H1 (cell line): ENCODE measurements around the gene PPARGC1A. TPM values are rescaled to one million over a fixed set of nuclear protein-coding genes. Genes with fewer than 3 reads are reported as not detected.

Experiments used
- CTCF ChIA-PET: fragments of 300-600 bp; sonication (Branson Sonifier 250); formaldehyde crosslinking; loops from one replicate; lab custom pipeline; 2021; ENCODE audit not compliant: partially characterized antibody; lab: Charles Lee
- POLR2A ChIA-PET: fragments of 300-600 bp; sonication (Branson Sonifier 250); formaldehyde crosslinking; loops from one replicate; lab custom pipeline; 2021; ENCODE audit warnings: inconsistent platforms; ENCODE audit not compliant: partially characterized antibody; lab: Charles Lee
- DNase-seq, 2 experiments: peaks; one replicate each; pipeline versions ENCODE4 v3.0.0 to v3.0.0-alpha.2; 2010 to 2022; ENCODE audit warnings: low spot score in 2 of 2, low read depth in 1 of 2, mixed read lengths in 1 of 2
- FAIRE-seq: peaks from 2 replicates; lab custom pipeline; 2011; peaks lifted over from hg19 to GRCh38; lab: Jason Lieb, UNC
- H2AFZ ChIP-seq: 2 replicates; pipeline ENCODE4 v1.8.1; 2012; ENCODE audit warnings: low read length, inconsistent platforms
- H2AK5ac ChIP-seq: 2 replicates; pipeline ENCODE4 v1.6.1; 2013; ENCODE audit warnings: low read depth, low read length
- H2BK120ac ChIP-seq: replicated peaks from 2 replicates; pipeline ENCODE3; 2013; ENCODE audit warnings: low read depth, low read length, inconsistent platforms
- H2BK12ac ChIP-seq: 2 replicates; pipeline ENCODE4 v1.6.1; 2013; ENCODE audit warnings: low read depth, low read length
- H2BK15ac ChIP-seq: 2 replicates; pipeline ENCODE4 v1.6.1; 2013; ENCODE audit warnings: low read length
- H2BK20ac ChIP-seq: 2 replicates; pipeline ENCODE4 v1.6.1; 2013; ENCODE audit warnings: low read length
- H2BK5ac ChIP-seq: 2 replicates; pipeline ENCODE4 v1.6.1; 2013; ENCODE audit warnings: low read depth, low read length
- H3K14ac ChIP-seq: 2 replicates; pipeline ENCODE4 v1.6.1; 2013; ENCODE audit warnings: inconsistent platforms; ENCODE audit not compliant: insufficient read length
- H3K18ac ChIP-seq: 2 replicates; pipeline ENCODE4 v1.6.1; 2013; ENCODE audit warnings: low read length; ENCODE audit errors: extremely low read depth
- H3K23ac ChIP-seq: 2 replicates; pipeline ENCODE4 v1.6.1; 2013; ENCODE audit warnings: inconsistent platforms; ENCODE audit not compliant: insufficient read length
- H3K23me2 ChIP-seq: 2 replicates; pipeline ENCODE4 v1.6.1; 2013; ENCODE audit warnings: low read depth, low read length
- H3K27ac ChIP-seq: 2 replicates; pipeline ENCODE4 v1.6.1; 2011; ENCODE audit warnings: low read depth, low read length, inconsistent platforms
- H3K27me3 ChIP-seq, 4 experiments: replicated peaks in 1 of 4; 1 replicate in 1 of 4; 2 replicates in 3 of 4; pipeline versions ENCODE4 v1.6.1 to v1.8.1; 2011 to 2013; ENCODE audit warnings: low read length in 3 of 4, mild to moderate bottlenecking in 3 of 4, inconsistent platforms in 2 of 4, mixed read lengths in 2 of 4, moderate library complexity in 1 of 4; ENCODE audit not compliant: control insufficient read depth in 3 of 4, insufficient read depth in 3 of 4; ENCODE audit errors: extremely low read depth in 1 of 4
- H3K36me3 ChIP-seq, 4 experiments: 2 replicates each; pipeline versions ENCODE4 v1.6.1 to v1.8.1; 2011 to 2013; ENCODE audit warnings: mild to moderate bottlenecking in 4 of 4, low read length in 3 of 4, moderate library complexity in 2 of 4, control low read depth in 1 of 4, inconsistent platforms in 1 of 4; ENCODE audit not compliant: insufficient read depth in 4 of 4, control insufficient read depth in 2 of 4
- H3K4ac ChIP-seq: replicated peaks from 2 replicates; pipeline ENCODE3; 2013; ENCODE audit warnings: low read length, low read depth, mixed read lengths, inconsistent platforms; ENCODE audit not compliant: insufficient read length
- H3K4me1 ChIP-seq, 4 experiments: replicated peaks in 1 of 4; 1 replicate in 1 of 4; 2 replicates in 3 of 4; pipeline versions ENCODE4 v1.6.1 to v1.8.1; 2011 to 2013; ENCODE audit warnings: low read length in 3 of 4, inconsistent platforms in 2 of 4, mixed read lengths in 1 of 4; ENCODE audit not compliant: insufficient read depth in 4 of 4, control insufficient read depth in 3 of 4
- H3K4me2 ChIP-seq, 2 experiments: 2 replicates each; pipeline versions ENCODE4 v1.6.1 to v1.8.1; 2011 to 2013; ENCODE audit warnings: low read depth in 2 of 2, low read length in 2 of 2, control low read depth in 1 of 2, inconsistent platforms in 1 of 2, mild to moderate bottlenecking in 1 of 2; ENCODE audit not compliant: insufficient read depth in 1 of 2
- H3K4me3 ChIP-seq, 4 experiments: fragments of 200-600, 300-600 bp in 1 of 4; sonication (generic), shearing (Covaris generic), sonication (Bioruptor Twin) in 1 of 4; 2 replicates each; pipeline versions ENCODE4 v1.5.1 to v1.8.1; 2011 to 2016; ENCODE audit warnings: low read length in 4 of 4, low read depth in 3 of 4, control low read depth in 2 of 4, inconsistent platforms in 2 of 4, mild to moderate bottlenecking in 2 of 4, mixed read lengths in 1 of 4, moderate library complexity in 1 of 4; ENCODE audit not compliant: insufficient read depth in 2 of 4; ENCODE audit errors: extremely low read depth in 1 of 4
- H3K56ac ChIP-seq: replicated peaks from 2 replicates; pipeline ENCODE3; 2013; ENCODE audit warnings: low read depth, mild to moderate bottlenecking, mixed read lengths, low read length, inconsistent platforms; ENCODE audit not compliant: insufficient read length
- H3K79me1 ChIP-seq: 2 replicates; pipeline ENCODE4 v1.6.1; 2013; ENCODE audit warnings: low read depth, low read length, control low read depth
- H3K79me2 ChIP-seq, 2 experiments: 2 replicates each; pipeline versions ENCODE4 v1.6.1 to v1.8.1; 2012 to 2013; ENCODE audit warnings: low read length in 2 of 2, mild to moderate bottlenecking in 2 of 2, inconsistent platforms in 1 of 2; ENCODE audit not compliant: insufficient read depth in 2 of 2, control insufficient read depth in 1 of 2
- H3K9ac ChIP-seq, 4 experiments: replicated peaks in 1 of 4; 1 replicate in 1 of 4; 2 replicates in 3 of 4; pipeline versions ENCODE4 v1.6.1 to v1.8.1; 2011 to 2013; ENCODE audit warnings: low read depth in 3 of 4, low read length in 3 of 4, control low read depth in 2 of 4, mild to moderate bottlenecking in 2 of 4, moderate library complexity in 2 of 4, inconsistent platforms in 1 of 4; ENCODE audit errors: extremely low read depth in 1 of 4
- H3K9me3 ChIP-seq, 2 experiments: 2 replicates each; pipeline versions ENCODE4 v1.6.1 to v1.8.1; 2012 to 2013; ENCODE audit warnings: mild to moderate bottlenecking in 2 of 2, moderate library complexity in 2 of 2, control low read depth in 1 of 2, inconsistent platforms in 1 of 2, low read depth in 1 of 2, low read length in 1 of 2, mixed read lengths in 1 of 2; ENCODE audit not compliant: insufficient read depth in 2 of 2
- H4K20me1 ChIP-seq, 2 experiments: replicated peaks in 1 of 2; 2 replicates each; pipeline versions ENCODE3 to v1.8.1; 2011 to 2013; ENCODE audit warnings: inconsistent platforms in 2 of 2, low read length in 2 of 2, mild to moderate bottlenecking in 1 of 2; ENCODE audit not compliant: insufficient read depth in 2 of 2, control insufficient read depth in 1 of 2
- H4K5ac ChIP-seq: 2 replicates; pipeline ENCODE4 v1.6.1; 2013; ENCODE audit warnings: low read length, low read depth, mixed read lengths, inconsistent platforms; ENCODE audit not compliant: insufficient read length
- H4K8ac ChIP-seq: 2 replicates; pipeline ENCODE4 v1.8.0; 2013; ENCODE audit warnings: mild to moderate bottlenecking, moderate library complexity, low read length, inconsistent platforms; ENCODE audit not compliant: insufficient read depth; ENCODE audit errors: extremely low read depth
- H4K91ac ChIP-seq: replicated peaks from 2 replicates; pipeline ENCODE3; 2013; ENCODE audit warnings: low read length, mixed read lengths, inconsistent platforms; ENCODE audit not compliant: insufficient read length
- ATF2 ChIP-seq: IDR thresholded peaks from 2 replicates; pipeline ENCODE4 v1.6.1; 2012; ENCODE audit warnings: low read length, inconsistent platforms
- CBX8 ChIP-seq: fragments of 300-800, 300-1000 bp; sonication (generic); IDR thresholded peaks from 2 replicates; pipeline ENCODE4 v1.7.1; 2016; ENCODE audit warnings: low read depth, low read length, borderline replicate concordance
- HDAC2 ChIP-seq, 2 experiments: fragments of 300-600 bp in 1 of 2; sonication (generic) in 1 of 2; IDR thresholded peaks; 2 replicates each; pipeline ENCODE4 v1.6.1; 2011 to 2012; ENCODE audit warnings: low read depth in 2 of 2, low read length in 2 of 2, mild to moderate bottlenecking in 2 of 2, moderate library complexity in 2 of 2, borderline replicate concordance in 1 of 2, inconsistent platforms in 1 of 2
- KDM5A ChIP-seq: fragments of 200-600 bp; IDR thresholded peaks from 2 replicates; pipeline ENCODE4 v1.7.1; 2012; ENCODE audit warnings: mild to moderate bottlenecking, low read length, inconsistent platforms, mixed read lengths
- POLR2A ChIP-seq, 2 experiments: IDR thresholded peaks; 1 replicate in 1 of 2; 2 replicates in 1 of 2; pipeline ENCODE4 v1.6.1; 2011; ENCODE audit warnings: low read depth in 2 of 2, low read length in 2 of 2, mild to moderate bottlenecking in 2 of 2; ENCODE audit errors: control extremely low read depth in 1 of 2
- SAP30 ChIP-seq: fragments of 300-600 bp; sonication (generic); IDR thresholded peaks from 2 replicates; pipeline ENCODE4 v1.7.1; 2012; ENCODE audit warnings: low read length, moderate library complexity, mild to moderate bottlenecking, inconsistent platforms; ENCODE audit not compliant: insufficient read depth, insufficient replicate concordance
- SP1 ChIP-seq: IDR thresholded peaks from 2 replicates; pipeline ENCODE4 v1.6.1; 2011; ENCODE audit warnings: low read depth, low read length
- ZNF274 ChIP-seq: IDR thresholded peaks from 2 replicates; pipeline ENCODE4 v1.7.0; 2012; ENCODE audit warnings: low read length, borderline replicate concordance; ENCODE audit errors: extremely low read depth
- WGBS, 2 experiments: shearing (Covaris generic) in 1 of 2; methylation state at CpG; one replicate each; pipeline versions ENCODE4 v1.1.6 to v1.1.7; 2013 to 2015; ENCODE audit warnings: low lambda C conversion rate in 2 of 2, mixed read lengths in 2 of 2, inconsistent platforms in 1 of 2, low coverage in 1 of 2, missing lambda C conversion rate in 1 of 2; ENCODE audit not compliant: insufficient replicate concordance in 2 of 2, insufficient coverage in 1 of 2, insufficient read length in 1 of 2; ENCODE audit errors: extremely low coverage in 1 of 2, missing lambda C conversion rate in 1 of 2; 5-methylcytosine and 5-hydroxymethylcytosine counted together
- polyA plus RNA-seq, 7 experiments: library from polyadenylated mRNA; depleted of rRNA in 3 of 7; stranded (reverse) in 5 of 7; unstranded in 2 of 7; fragments of >200 nt in 5 of 7; fragments of 200-250 nt in 2 of 7; gene quantifications; 1 replicate in 5 of 7; 2 replicates in 1 of 7; 4 replicates in 1 of 7; pipeline versions ENCODE4 v1.2.1 to v1.2.3, GENCODE V29; 2011 to 2013; ENCODE audit warnings: missing spikeins in 2 of 7, mixed read lengths in 2 of 7
- total RNA-seq: library from RNA; stranded (reverse); fragmentation: NEBNext Ultra II Directional; extraction: Animal tissue kit (Norgen Biotek cat#: 25700); gene quantifications from 2 replicates; pipeline ENCODE4 v1.2.1, GENCODE V29; 2021

Gene PPARGC1A
- total and polyA plus RNA-seq, 2 of the 8 experiments (the other 6 are each of a cell fraction or from before 2014, with no cell fraction given), result 0.54 to 1.4 TPM

GRCh38 chr4:23773884-23774636 is 115.8 kb downstream of the PPARGC1A start:
- no peak overlapping the region for H2AK5ac ChIP-seq
- ChIA-PET POLR2A (no interaction called here), CTCF (interaction anchor here (0.6 to 1.1 kb wide), 3 partner anchors 8 to 737 kb away, joined by 3 to 4 read pairs (median 4); no protein-coding TSS in a partner anchor)
- no peak overlapping the region for H3K4ac ChIP-seq
- no peak overlapping the region for H3K27ac ChIP-seq
- H3K4me1 ChIP-seq, result peaks cover 0 to 20% (median 3%) of the 10 kb centered on the region in 4 experiments; a peak in 3 of 7 replicates
- no peak overlapping the region for H2BK20ac ChIP-seq
- H3K36me3 ChIP-seq, result no peaks in the 10 kb centered on the region
- H4K8ac ChIP-seq, result no peak overlapping the region
- TF ChIP-seq SAP30, result no peak
- TF ChIP-seq POLR2A (IDR thresholded peaks at IDR 0.05; ENCODE audit: control extremely low read depth in 1 of 2, low read depth in 2 of 2, low read length in 2 of 2), result no peak
- TF ChIP-seq HDAC2 (IDR thresholded peaks at IDR 0.05; ENCODE audit: borderline replicate concordance in 1 of 2, low read depth in 2 of 2, low read length in 2 of 2), result no peak
- no peak for TF ChIP-seq ATF2
- TF ChIP-seq CBX8, result no peak
- TF ChIP-seq SP1, result no peak
- no peak for TF ChIP-seq ZNF274
- no peak for TF ChIP-seq KDM5A
- 35% methylated on average over 2 of the region's 2 CpGs; no CpG with 5 or more reads in 1 of the 2 experiments for WGBS, 2 experiments
- H3K9ac ChIP-seq, result no peak overlapping the region
- H3K56ac ChIP-seq, result no peak overlapping the region
- no peak overlapping the region; a peak in 1 of 8 replicates for H3K4me3 ChIP-seq
- no peaks in the 10 kb centered on the region for H3K27me3 ChIP-seq
- peak overlapping the region; percentile 49; the same call in 1 of the 2 replicates for H2AFZ ChIP-seq
- H2BK15ac ChIP-seq, result no peak overlapping the region
- H3K14ac ChIP-seq, result no peak overlapping the region
- no peak overlapping the region for H3K23ac ChIP-seq
- no peak overlapping the region for H2BK5ac ChIP-seq
- no peak overlapping the region for H4K5ac ChIP-seq
- peak overlapping the region in 1 of 2 experiments; percentile 16; a peak in 1 of 4 replicates for H3K4me2 ChIP-seq
- H3K79me1 ChIP-seq, result no peaks in the 10 kb centered on the region
- DNase-seq, result no peak
- H2BK12ac ChIP-seq, result no peak overlapping the region
- no peaks in the 10 kb centered on the region for H3K79me2 ChIP-seq
- no peak overlapping the region for H2BK120ac ChIP-seq
- H4K91ac ChIP-seq, result no peak overlapping the region
- H3K9me3 ChIP-seq, result no peaks in the 10 kb centered on the region
- FAIRE-seq, result no peak
- no peaks in the 10 kb centered on the region for H3K23me2 ChIP-seq
- no peaks in the 10 kb centered on the region for H4K20me1 ChIP-seq
- H3K18ac ChIP-seq, result no peak overlapping the region
